Measurements from ENCODE around the gene BCL2L1.
"Not testable (repeated sequence)": the region's sequence is repeated elsewhere in the genome, so short reads cannot be mapped to it uniquely, and the experiment has no call there.

Gene BCL2L1

DNA sequence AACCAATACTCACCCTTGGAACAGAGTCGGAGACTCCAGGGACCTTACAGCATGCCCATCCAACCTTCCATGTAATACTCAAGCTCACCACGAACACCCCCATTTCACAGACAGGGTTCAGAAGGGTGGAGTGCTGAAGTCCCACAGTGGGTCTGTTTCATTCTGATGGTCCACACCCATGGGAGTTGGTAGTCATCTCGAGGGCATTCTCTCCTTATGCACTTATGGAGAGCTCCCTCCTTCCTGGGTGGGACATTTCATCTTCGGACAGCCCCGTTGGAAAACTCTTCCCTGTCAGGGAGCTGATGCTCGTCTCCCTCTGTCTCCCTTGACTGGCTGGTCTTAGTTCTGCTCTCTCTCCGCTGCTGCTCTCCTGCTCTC is 46.1 kb downstream of the BCL2L1 start:
- peaks cover 23% of the 10 kb centered on the region for H3K36me3 Mint-ChIP-seq (ENCODE audit: insufficient read depth)
- peaks cover 82 to 85% of the 10 kb centered on the region in 2 donors for H3K4me1 Mint-ChIP-seq (ENCODE audit: low read depth in 2 of 2)
- ATAC-seq (replicated peaks) = no peak
- H3K4me3 Mint-ChIP-seq = peak overlapping the region; percentile 95 to 99
- peak overlapping the region; percentile 97 to 99 for H3K27ac Mint-ChIP-seq
- DNase-seq = no peak
- no peaks in the 10 kb centered on the region for H3K9me3 Mint-ChIP-seq
- H3K27me3 Mint-ChIP-seq = no peaks in the 10 kb centered on the region

DNA sequence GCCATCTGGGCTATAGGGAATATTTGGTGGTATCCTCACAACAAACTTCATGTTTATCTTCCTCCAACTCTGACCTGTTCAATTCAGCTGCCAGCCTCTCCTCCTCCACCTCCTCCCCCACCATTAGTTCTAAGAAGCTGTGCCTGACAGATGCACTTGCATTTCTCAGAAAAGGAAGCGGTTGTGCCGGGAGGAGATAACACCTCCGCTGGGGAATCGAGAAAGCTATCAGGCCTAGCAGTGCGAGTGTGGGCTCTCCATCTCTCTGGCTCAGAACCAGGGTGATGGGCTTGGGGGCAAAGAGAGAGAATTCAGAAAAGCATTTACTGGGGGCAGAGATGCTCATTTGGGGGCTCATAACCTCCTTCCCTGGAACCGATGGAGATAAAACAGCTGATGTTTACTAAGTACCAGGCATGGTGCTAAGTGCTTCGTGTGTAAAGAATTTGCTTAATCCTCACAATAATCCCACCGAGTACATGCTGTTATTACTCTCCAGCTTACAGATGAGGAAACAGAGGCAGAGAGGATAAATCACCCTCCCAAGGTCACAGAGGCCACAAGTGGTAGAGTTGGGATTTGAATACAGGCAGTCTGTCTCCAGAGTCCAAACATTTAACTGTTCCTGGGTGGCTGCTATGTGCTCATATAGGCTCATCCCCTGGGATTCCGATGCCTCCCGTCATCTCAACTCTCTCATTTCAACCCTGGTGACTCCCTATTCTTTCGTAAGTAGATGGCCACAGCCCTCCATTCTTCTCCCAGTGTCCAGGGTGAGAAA is 46.6 kb downstream of the BCL2L1 start:
- Mint-ChIP-seq H3K9me3 (no peaks in the 10 kb centered on the region), H3K36me3 (ENCODE audit: insufficient read depth) (peaks cover 21% of the 10 kb centered on the region), H3K4me3 (peak overlapping the region; percentile 95 to 99), H3K27ac (peak overlapping the region; percentile 97 to 99), H3K27me3 (no peaks in the 10 kb centered on the region), H3K4me1 (ENCODE audit: low read depth in 2 of 2) (peaks cover 80 to 85% of the 10 kb centered on the region in 2 donors)
- peak; percentile 69 for ATAC-seq (replicated peaks)
- peak; percentile 45 to 58 (median 46) for DNase-seq

DNA sequence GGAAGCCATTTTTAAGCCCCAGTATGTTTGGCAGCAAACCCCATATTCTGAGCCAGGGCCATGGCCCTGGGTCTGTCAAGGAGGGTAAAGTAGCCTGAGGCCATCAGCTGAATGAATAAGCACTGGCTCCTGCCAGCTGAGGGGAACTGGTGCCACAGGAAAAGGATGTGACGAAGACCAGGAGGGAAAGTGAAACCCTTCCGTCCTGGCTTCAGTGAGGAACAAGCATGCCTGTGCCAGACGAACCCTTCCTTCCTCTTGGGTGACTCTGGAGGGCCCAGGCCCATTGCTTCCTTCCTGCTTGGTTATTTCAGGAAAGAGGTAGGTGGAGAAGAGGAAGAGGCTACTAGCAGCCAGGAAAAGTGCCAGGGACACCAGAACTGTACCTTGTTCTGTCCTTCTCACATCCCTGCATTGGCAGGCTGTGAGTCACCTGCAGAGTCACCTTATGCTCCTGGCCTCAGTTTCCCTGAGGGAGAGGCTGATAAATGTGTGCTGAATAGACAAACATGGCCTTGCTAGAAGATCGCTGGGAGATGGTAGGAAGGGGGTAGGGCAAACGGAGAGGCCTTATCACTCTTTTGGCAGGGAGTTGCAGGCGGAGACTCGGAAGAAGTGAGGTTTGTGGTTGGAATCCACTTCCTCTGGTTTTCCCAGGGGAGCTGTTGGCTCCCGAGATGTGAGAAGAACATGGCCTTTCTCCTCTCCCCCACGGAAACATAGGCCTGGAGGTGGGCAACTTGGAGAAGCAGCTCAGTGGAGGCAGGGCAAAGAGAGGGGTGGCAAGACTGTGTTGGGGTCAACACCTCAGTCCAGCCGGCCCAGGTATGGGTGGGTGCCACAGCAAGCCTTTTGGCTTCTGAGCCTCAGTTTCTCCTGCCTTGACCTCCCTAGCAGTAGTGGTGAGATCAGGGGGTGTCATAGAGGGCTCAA is 47.5 kb downstream of the BCL2L1 start:
- DNase-seq = peak; percentile 41 to 63 (median 58)
- H3K4me3 Mint-ChIP-seq = peak overlapping the region; percentile 95 to 99

DNA sequence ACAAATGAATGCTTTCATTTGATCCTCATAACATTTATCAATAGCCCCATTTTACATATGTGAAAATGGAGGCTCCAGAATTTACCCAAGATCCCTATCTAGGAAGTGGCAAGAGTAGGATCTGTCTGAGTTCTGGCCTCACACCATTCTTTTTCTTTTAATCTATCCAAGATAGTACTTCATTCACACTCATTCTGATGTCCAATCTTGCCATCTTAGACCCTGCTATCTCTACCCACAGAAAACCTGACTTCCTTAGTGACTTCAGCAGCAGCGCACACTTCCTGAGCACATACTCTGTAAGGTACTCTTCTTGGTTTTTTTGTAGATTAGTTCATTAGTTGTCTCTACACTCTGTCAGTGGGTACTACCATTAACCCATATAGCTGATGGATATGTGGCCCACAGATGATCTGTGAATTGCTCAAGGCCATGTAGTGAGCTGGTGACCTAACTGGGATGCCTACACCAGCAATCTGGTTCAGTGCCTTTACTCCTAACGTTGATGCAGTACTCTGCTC is 48.7 kb downstream of the BCL2L1 start:
- no peak for DNase-seq
- Mint-ChIP-seq H3K9me3 (no peaks in the 10 kb centered on the region), H3K36me3 (ENCODE audit: insufficient read depth) (peaks cover 8% of the 10 kb centered on the region), H3K4me3 (peak overlapping the region; percentile 95 to 99), H3K27me3 (no peaks in the 10 kb centered on the region), H3K27ac (peak overlapping the region; percentile 97 to 99), H3K4me1 (ENCODE audit: low read depth in 2 of 2) (peaks cover 70 to 78% of the 10 kb centered on the region in 2 donors)
- ATAC-seq (replicated peaks) = peak; percentile 37

More for the DNA sequence above, 47.5 kb downstream of the BCL2L1 start:
- H3K27ac Mint-ChIP-seq = peak overlapping the region; percentile 97 to 99
- peak; percentile 77 for ATAC-seq (replicated peaks)
- H3K4me1 Mint-ChIP-seq (ENCODE audit: low read depth in 2 of 2) = peaks cover 72 to 78% of the 10 kb centered on the region in 2 donors
- H3K36me3 Mint-ChIP-seq (ENCODE audit: insufficient read depth) = peaks cover 13% of the 10 kb centered on the region
- no peaks in the 10 kb centered on the region for H3K27me3 Mint-ChIP-seq
- H3K9me3 Mint-ChIP-seq = no peaks in the 10 kb centered on the region

DNA sequence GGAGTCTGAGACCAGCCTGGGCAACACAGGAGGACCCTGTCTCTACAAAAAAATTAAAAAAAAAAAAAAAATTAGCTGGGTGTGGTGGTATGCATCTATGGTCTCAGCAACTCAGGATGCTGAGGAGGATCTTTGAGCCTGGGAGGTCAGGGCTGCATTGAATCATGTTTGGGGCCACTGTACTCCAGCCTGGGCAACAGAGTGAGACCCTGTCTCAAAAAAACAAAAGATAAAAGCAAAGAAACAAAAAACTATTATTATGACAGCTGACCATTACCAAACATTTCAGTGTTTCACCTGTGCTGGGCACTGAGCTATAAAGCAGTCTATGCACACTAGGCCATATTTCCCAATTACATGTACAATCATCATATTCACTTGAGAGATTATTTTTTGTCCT is 49.2 kb downstream of the BCL2L1 start:
- Mint-ChIP-seq H3K27ac (peak overlapping the region; percentile 97 to 99), H3K4me3 (peak overlapping the region in 1 of 2 donors; percentile 95), H3K9me3 (no peaks in the 10 kb centered on the region), H3K36me3 (ENCODE audit: insufficient read depth) (peaks cover 9% of the 10 kb centered on the region), H3K4me1 (ENCODE audit: low read depth in 2 of 2) (peaks cover 64 to 72% of the 10 kb centered on the region in 2 donors), H3K27me3 (no peaks in the 10 kb centered on the region)
- ATAC-seq (replicated peaks) (no peak), DNase-seq (no peak)

DNA sequence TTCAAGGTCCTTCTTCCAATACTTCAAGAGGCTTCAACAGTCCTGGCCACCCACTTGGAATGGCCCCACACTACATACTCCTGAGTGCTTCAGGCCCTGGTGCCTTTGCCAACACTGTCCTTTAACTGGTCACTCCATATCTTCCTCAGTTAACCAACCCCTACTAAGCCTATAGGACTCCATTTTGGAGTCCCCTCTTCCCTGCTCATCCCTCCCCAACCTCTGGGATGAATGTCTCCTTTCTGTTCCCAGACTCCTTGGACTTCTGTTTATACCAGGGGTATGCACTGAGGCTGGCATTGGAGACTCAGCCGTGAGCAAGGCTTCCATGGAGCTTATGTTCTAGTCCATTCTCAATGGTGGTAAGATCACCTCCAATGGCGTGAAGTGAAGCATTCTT is 51.3 kb downstream of the BCL2L1 start:
- no peak for DNase-seq
- no peak for ATAC-seq (replicated peaks)
- H3K36me3 Mint-ChIP-seq (ENCODE audit: insufficient read depth) = peaks cover 18% of the 10 kb centered on the region
- H3K4me3 Mint-ChIP-seq = no peak overlapping the region
- peak overlapping the region; percentile 91 to 97 for H3K27ac Mint-ChIP-seq
- no peaks in the 10 kb centered on the region for H3K9me3 Mint-ChIP-seq
- H3K27me3 Mint-ChIP-seq = no peaks in the 10 kb centered on the region
- peaks cover 64 to 71% of the 10 kb centered on the region in 2 donors for H3K4me1 Mint-ChIP-seq (ENCODE audit: low read depth in 2 of 2)

DNA sequence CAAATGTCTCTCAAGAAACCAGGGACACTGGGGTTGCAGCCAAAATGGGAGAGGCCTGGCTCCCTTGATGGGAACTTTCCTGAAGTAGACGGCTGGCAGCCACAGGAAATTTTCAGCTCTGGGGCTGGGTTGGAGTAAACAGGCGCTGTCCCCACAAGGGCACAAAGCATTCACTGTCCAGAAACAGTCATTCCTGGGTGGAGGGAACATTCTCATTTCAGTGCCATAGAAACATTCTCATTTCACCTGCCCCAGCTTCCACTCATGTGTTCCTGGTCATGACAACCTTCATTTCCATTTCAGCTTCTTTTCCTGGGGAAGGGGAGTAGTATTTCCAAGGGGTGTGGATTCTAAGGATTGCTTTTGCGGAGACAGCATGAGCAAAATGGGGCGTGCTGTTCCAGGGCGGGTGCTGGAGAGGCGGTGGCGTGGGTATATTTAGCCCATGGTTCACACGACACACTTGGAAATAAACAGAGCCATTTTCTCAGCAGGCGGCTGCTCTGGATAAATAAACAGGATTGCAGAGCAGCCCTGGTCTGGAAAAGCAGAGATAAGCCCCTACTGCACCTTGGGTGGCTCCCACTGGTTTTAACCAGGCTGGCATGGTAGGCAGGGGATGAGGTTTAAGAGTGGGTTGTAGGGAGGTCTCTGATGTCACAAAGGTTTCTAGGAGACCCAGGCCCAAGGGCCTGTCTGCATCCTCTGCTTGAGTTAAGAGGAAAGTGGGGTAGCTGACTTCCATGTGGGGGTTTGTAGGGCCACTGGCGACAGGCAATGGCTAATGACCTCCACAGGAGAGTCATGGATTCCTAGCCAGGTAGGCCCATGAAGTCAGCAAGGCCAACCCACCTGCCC is 52.1 kb downstream of the BCL2L1 start:
- Mint-ChIP-seq H3K4me1 (ENCODE audit: low read depth in 2 of 2) (peaks cover 62 to 71% of the 10 kb centered on the region in 2 donors), H3K27ac (peak overlapping the region; percentile 91 to 97), H3K9me3 (no peaks in the 10 kb centered on the region), H3K36me3 (ENCODE audit: insufficient read depth) (peaks cover 22% of the 10 kb centered on the region), H3K27me3 (no peaks in the 10 kb centered on the region), H3K4me3 (no peak overlapping the region)
- DNase-seq (no peak), ATAC-seq (replicated peaks) (no peak)

DNA sequence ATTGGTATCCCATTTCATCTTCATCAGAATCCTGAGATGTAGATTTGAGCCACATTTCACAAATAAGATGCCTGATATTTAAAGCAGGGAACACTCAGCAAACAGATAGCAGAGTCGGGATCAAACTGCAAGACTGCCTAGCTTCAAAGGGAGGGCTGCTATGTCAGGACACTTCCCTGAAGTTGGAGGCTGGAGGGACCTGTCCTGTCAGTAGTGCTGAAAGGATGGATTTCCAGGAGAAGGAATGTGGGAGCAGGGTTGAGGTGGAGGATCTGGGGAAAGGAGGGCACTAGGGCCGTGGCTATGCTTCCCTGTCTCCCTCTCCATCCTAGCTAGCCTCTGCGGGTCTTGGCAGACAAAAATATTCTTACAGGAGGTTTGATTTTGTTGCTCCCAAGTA is 52.8 kb downstream of the BCL2L1 start:
- H3K9me3 Mint-ChIP-seq = no peaks in the 10 kb centered on the region
- peak overlapping the region; percentile 17 to 41 for H3K4me3 Mint-ChIP-seq
- H3K27ac Mint-ChIP-seq = peak overlapping the region; percentile 91 to 97
- H3K4me1 Mint-ChIP-seq (ENCODE audit: low read depth in 2 of 2) = peaks cover 59 to 70% of the 10 kb centered on the region in 2 donors
- no peak for DNase-seq
- ATAC-seq (replicated peaks) = no peak
- H3K36me3 Mint-ChIP-seq (ENCODE audit: insufficient read depth) = peaks cover 29% of the 10 kb centered on the region
- no peaks in the 10 kb centered on the region for H3K27me3 Mint-ChIP-seq

DNA sequence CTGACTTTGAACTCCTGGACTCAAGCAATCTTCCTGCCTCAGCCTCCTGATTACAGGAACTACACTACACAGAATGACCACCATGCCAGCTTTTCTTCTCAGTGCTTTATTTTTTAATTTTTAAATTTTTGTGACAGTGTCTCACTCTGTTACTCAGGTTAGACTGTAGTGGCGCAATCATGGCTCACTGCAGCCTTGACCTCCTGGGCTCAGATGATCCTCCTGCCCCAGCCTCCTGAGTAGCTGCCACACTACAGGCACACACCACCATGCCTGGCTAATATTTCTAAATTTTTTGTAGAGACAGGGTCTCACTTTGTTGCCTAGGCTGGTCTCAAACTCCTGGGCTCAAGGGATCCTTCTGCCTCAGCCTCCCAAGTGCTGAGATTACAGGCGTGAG is 53.7 kb downstream of the BCL2L1 start:
- not testable (repeated sequence) for H3K9me3 Mint-ChIP-seq; ATAC-seq (replicated peaks); H3K27me3 Mint-ChIP-seq; DNase-seq
- H3K36me3 Mint-ChIP-seq (ENCODE audit: insufficient read depth) = peaks cover 39% of the 10 kb centered on the region
- H3K4me3 Mint-ChIP-seq = peak overlapping the region in 1 of 2 donors; percentile 41
- H3K4me1 Mint-ChIP-seq (ENCODE audit: low read depth in 2 of 2) = peaks cover 56 to 66% of the 10 kb centered on the region in 2 donors
- peak overlapping the region; percentile 91 to 97 for H3K27ac Mint-ChIP-seq

DNA sequence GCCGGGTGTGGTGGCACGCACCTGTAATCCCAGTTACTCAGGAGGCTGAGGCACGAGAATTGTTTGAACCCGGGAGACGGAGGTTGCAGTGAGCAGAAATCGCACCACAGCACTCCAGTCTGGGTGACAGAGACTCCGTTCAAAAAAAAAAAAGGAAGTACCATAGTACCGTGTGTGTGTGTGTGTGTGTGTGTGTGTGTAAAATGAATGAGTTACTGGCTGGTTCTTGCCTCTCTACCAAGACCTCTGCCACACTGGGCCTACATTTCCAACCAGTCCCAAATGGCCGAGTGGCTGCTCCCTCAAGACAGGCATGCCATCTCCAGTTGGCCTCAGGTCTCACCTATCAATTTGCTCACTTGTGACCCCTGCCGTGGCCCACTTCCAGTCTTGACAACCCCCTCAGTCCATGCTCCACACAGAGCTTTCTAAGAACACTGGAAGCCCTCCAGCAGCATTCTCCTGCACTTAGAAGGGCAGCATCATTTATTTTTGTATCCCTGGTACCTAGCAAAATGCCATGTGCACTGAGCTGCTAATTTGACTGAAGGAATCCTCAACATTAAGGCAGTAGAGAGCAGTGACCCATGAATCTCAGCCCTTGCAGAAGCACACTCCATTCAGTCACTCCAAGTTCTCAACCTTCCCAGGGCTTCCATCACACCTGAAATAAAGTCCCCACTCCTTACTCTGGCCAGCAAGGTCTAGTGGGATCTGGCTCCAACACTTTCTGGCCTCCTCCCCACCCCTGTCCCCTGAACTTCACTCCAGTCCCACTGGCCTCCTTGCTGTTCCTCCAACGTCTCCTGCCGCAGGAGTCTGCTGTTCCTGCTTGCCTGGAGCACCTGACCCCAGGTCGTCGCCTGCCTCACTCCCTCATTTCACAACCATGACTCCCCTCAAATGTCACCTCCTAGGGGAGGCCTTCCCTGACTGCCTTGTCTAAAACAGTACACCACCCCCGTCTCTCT is 55.1 kb downstream of the BCL2L1 start:
- DNase-seq = no peak

DNA sequence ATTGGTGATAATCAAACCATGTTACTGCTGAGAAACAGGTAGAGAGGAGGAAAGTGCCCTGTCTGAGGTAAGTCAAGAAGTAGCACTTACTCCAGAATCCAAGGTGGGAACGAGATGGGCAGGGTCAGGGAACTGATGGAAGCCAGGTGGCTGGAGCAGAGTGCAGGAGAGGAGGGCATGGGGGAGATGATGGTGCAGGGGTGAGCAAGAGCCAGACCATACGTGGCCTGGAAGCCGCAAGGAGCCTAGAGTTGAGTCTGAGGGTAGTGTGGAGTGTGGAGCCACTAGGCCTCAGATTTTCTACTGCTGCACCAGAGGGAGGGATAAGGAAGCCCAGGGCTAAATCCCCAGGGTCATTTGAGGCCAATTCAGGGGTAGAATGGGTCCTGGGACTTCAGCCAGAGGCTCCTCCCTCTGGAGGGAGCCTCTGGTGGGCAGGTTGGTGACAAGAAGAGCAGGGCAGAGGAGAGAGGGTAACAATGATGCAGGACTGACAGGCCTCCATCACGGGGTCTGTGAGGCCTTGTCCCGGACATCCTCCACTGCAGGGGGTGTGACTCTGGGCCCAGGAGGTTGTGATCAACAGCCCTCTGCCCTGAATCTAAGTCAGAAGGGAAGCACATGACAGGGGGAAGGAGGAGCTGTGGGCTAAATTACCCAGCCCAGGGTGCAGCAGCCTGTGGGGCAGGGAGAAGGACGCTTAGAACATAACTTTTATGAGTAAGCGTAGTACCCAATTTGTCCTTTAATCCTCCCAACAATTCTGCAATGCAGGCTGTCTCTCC is 56.2 kb downstream of the BCL2L1 start:
- peaks cover 41% of the 10 kb centered on the region for H3K36me3 Mint-ChIP-seq (ENCODE audit: insufficient read depth)
- DNase-seq = peak; percentile 45 to 60 (median 56)
- H3K27me3 Mint-ChIP-seq = no peaks in the 10 kb centered on the region
- H3K27ac Mint-ChIP-seq = peak overlapping the region; percentile 91 to 97
- H3K4me1 Mint-ChIP-seq (ENCODE audit: low read depth in 2 of 2) = peaks cover 59 to 73% of the 10 kb centered on the region in 2 donors
- peak; percentile 94 for ATAC-seq (replicated peaks)
- peak overlapping the region; percentile 74 to 82 for H3K4me3 Mint-ChIP-seq
- no peaks in the 10 kb centered on the region for H3K9me3 Mint-ChIP-seq

More for the DNA sequence above, 55.1 kb downstream of the BCL2L1 start:
- peak overlapping the region; percentile 91 to 97 for H3K27ac Mint-ChIP-seq
- H3K36me3 Mint-ChIP-seq (ENCODE audit: insufficient read depth) = peaks cover 39% of the 10 kb centered on the region
- no peaks in the 10 kb centered on the region for H3K9me3 Mint-ChIP-seq
- ATAC-seq (replicated peaks) = no peak
- H3K4me1 Mint-ChIP-seq (ENCODE audit: low read depth in 2 of 2) = peaks cover 52 to 68% of the 10 kb centered on the region in 2 donors
- H3K27me3 Mint-ChIP-seq = no peaks in the 10 kb centered on the region
- peak overlapping the region; percentile 74 to 82 for H3K4me3 Mint-ChIP-seq
